Loucy (cell line): Measurements from ENCODE around the gene FAF1.

Experiments used
- H2AFZ ChIP-seq: fragments of 200-600 bp; sonication (generic); 2 replicates; pipeline ENCODE4 v1.6.0; 2016; ENCODE audit warnings: antibody characterized with exemption, mild to moderate bottlenecking, low read length, moderate library complexity
- H3F3A ChIP-seq: fragments of 200-600 bp; 2 replicates; pipeline ENCODE4 v1.6.0; 2016; ENCODE audit warnings: antibody characterized with exemption, low read depth, mild to moderate bottlenecking
- H3K27me3 ChIP-seq: fragments of 200-600 bp; sonication (generic); 2 replicates; pipeline ENCODE4 v1.6.1; 2014; ENCODE audit warnings: low read length, mild to moderate bottlenecking; ENCODE audit not compliant: insufficient read depth, poor library complexity, severe bottlenecking
- H3K36me3 ChIP-seq: fragments of 200-600 bp; sonication (generic); 2 replicates; pipeline ENCODE4 v1.6.1; 2016; ENCODE audit warnings: low read length; ENCODE audit not compliant: insufficient read depth
- H3K4me1 ChIP-seq: fragments of 200-600 bp; sonication (generic); 2 replicates; pipeline ENCODE4 v1.5.1; 2014; ENCODE audit warnings: low read length, mild to moderate bottlenecking; ENCODE audit not compliant: insufficient read depth, poor library complexity, severe bottlenecking
- H3K4me2 ChIP-seq: fragments of 200-600 bp; sonication (generic); 2 replicates; pipeline ENCODE4 v1.6.0; 2014; ENCODE audit warnings: antibody characterized with exemption, low read length, low read depth, mild to moderate bottlenecking; ENCODE audit not compliant: poor library complexity, severe bottlenecking
- H3K4me3 ChIP-seq: fragments of 200-600 bp; sonication (generic); 2 replicates; pipeline ENCODE4 v1.5.1; 2014; ENCODE audit warnings: low read length, mild to moderate bottlenecking, mixed read lengths; ENCODE audit not compliant: poor library complexity, severe bottlenecking
- H3K79me2 ChIP-seq: fragments of 200-600 bp; sonication (generic); 2 replicates; pipeline ENCODE4 v1.6.1; 2014; ENCODE audit warnings: low read length; ENCODE audit not compliant: insufficient read depth
- H3K9ac ChIP-seq: fragments of 200-600 bp; sonication (generic); 2 replicates; pipeline ENCODE4 v1.6.0; 2014; ENCODE audit warnings: mild to moderate bottlenecking, low read depth, low read length, moderate library complexity; ENCODE audit not compliant: poor library complexity, severe bottlenecking
- H3K9me2 ChIP-seq: fragments of 200-600 bp; sonication (generic); replicated peaks from 2 replicates; pipeline ENCODE4 v1.6.1; 2016; ENCODE audit warnings: low read depth, low read length, mixed read lengths
- H3K9me3 ChIP-seq: fragments of 200-600 bp; sonication (generic); 2 replicates; pipeline ENCODE4 v1.6.1; 2014; ENCODE audit warnings: mild to moderate bottlenecking, antibody characterized with exemption, low read length, low read depth; ENCODE audit not compliant: insufficient read depth
- H4K20me1 ChIP-seq: fragments of 200-600 bp; sonication (generic); 2 replicates; pipeline ENCODE4 v1.6.0; 2014; ENCODE audit warnings: antibody characterized with exemption, low read length, mild to moderate bottlenecking; ENCODE audit not compliant: insufficient read depth, poor library complexity, severe bottlenecking
- EZH2phosphoT487 ChIP-seq: fragments of 200-600 bp; IDR thresholded peaks from 2 replicates; pipeline ENCODE4 v1.6.1; 2018; ENCODE audit warnings: antibody characterized with exemption, mild to moderate bottlenecking, moderate library complexity, borderline replicate concordance
- TF ChIP-seq, protein P1 (sequence below): fragments of 200-600 bp; sonication (generic); conservative IDR thresholded peaks from 2 replicates; pipeline ENCODE4 v1.5.1; 2014; ENCODE audit warnings: mild to moderate bottlenecking, antibody characterized with exemption, low read length

FAF1 gene

DNA sequence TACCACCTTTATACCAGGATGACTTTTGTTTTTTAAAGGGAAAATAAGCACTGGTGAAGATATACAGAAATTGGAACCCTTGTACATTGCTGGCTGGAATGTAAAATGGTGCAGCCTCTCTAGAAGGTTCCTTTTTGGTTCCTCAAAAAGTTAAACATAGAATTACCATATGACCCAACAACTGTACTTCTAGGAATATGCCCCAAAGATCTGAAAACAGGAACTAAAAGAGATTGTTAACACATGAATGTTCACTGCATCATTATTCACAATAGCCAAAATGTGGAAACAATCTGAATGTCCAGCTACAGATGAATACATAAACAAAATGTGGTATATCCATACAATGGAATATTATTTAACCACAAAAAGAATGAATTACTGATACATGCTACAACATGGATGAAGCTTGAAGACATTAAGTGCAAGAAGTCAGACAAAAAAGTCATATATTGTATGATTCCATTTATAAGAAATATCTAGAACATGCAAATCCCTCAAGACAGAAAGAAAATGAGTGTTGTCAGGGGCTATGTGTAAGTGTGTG, 452.0 kb downstream of the FAF1 start:
- H3K4me1 ChIP-seq = no peaks in the 10 kb centered on the region
- TF ChIP-seq, protein P1, sequence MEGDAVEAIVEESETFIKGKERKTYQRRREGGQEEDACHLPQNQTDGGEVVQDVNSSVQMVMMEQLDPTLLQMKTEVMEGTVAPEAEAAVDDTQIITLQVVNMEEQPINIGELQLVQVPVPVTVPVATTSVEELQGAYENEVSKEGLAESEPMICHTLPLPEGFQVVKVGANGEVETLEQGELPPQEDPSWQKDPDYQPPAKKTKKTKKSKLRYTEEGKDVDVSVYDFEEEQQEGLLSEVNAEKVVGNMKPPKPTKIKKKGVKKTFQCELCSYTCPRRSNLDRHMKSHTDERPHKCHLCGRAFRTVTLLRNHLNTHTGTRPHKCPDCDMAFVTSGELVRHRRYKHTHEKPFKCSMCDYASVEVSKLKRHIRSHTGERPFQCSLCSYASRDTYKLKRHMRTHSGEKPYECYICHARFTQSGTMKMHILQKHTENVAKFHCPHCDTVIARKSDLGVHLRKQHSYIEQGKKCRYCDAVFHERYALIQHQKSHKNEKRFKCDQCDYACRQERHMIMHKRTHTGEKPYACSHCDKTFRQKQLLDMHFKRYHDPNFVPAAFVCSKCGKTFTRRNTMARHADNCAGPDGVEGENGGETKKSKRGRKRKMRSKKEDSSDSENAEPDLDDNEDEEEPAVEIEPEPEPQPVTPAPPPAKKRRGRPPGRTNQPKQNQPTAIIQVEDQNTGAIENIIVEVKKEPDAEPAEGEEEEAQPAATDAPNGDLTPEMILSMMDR = no peak
- no peak for TF ChIP-seq EZH2phosphoT487

DNA sequence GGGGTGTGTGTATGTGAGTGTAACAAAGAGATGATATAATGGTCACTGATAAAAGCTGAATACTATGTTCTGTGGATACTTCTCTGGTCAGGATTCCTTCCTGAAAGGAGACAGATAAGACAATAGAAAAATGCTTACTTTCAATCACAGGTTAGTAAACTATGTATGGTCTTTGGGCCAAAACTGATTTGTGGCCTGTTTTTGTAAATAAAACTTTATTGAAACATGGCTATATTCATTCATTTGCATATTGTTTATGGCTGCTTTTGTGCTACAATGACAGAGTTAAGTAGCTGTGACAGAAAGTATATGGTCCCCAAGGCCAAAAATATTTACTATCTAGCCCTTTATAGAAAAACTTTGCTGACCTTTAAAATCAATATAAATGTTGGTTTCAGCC, 454.6 kb downstream of the FAF1 start:
- Histone ChIP-seq H3F3A (no peaks in the 10 kb centered on the region), H3K9me2 (no peaks in the 10 kb centered on the region), H4K20me1 (no peaks in the 10 kb centered on the region), H3K79me2 (no peaks in the 10 kb centered on the region), H3K27me3 (no peaks in the 10 kb centered on the region), H2AFZ (no peak overlapping the region), H3K4me3 (no peak overlapping the region), H3K9me3 (peaks cover 6% of the 10 kb centered on the region; the same call in 1 of the 2 replicates), H3K4me2 (no peak overlapping the region), H3K4me1 (no peaks in the 10 kb centered on the region), H3K9ac (no peak overlapping the region), H3K36me3 (peaks cover 31% of the 10 kb centered on the region; the same call in 1 of the 2 replicates)
- no peak for TF ChIP-seq EZH2phosphoT487
- TF ChIP-seq, protein P1 = no peak

More for the DNA sequence above, 452.0 kb downstream of the FAF1 start:
- Histone ChIP-seq H3K4me2 (no peak overlapping the region), H3K9ac (no peak overlapping the region), H3K36me3 (peaks cover 32% of the 10 kb centered on the region; the same call in 1 of the 2 replicates), H3K4me3 (no peak overlapping the region), H3F3A (no peaks in the 10 kb centered on the region), H2AFZ (no peak overlapping the region), H3K27me3 (no peaks in the 10 kb centered on the region), H3K79me2 (no peaks in the 10 kb centered on the region), H3K9me3 (peaks cover 6% of the 10 kb centered on the region; the same call in 1 of the 2 replicates), H4K20me1 (no peaks in the 10 kb centered on the region), H3K9me2 (no peaks in the 10 kb centered on the region)

DNA sequence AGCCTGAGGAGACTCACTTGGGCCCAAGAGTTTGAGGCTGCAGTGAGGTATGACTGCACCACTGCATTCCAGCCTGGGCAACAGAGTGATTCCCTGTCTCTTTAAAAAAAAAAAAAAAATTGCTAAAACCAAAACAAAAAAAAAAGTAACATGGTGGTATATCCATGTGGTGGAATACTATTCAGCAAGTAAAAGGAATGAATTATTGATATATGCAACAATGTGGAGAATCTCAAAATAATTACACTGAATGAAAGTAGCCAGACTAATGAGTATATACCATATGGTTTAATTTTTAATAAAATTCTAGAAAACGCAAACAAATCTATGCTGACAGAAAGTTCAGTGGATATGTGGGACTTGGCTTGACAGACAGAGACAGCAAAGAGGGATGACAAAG, 456.6 kb downstream of the FAF1 start:
- Histone ChIP-seq H3K4me3 (no peak overlapping the region), H3K9me3 (peaks cover 6% of the 10 kb centered on the region; the same call in 1 of the 2 replicates), H4K20me1 (no peaks in the 10 kb centered on the region), H3K4me2 (no peak overlapping the region), H3K79me2 (no peaks in the 10 kb centered on the region), H3K27me3 (no peaks in the 10 kb centered on the region), H3F3A (no peaks in the 10 kb centered on the region), H3K36me3 (peaks cover 31% of the 10 kb centered on the region; the same call in 1 of the 2 replicates), H2AFZ (no peak overlapping the region), H3K9me2 (no peaks in the 10 kb centered on the region; the same call in 1 of the 2 replicates), H3K9ac (no peak overlapping the region), H3K4me1 (no peaks in the 10 kb centered on the region)
- TF ChIP-seq EZH2phosphoT487 = no peak
- TF ChIP-seq, protein P1 = no peak
